ENCODE data around the gene NBEA. TPM values are rescaled to one million over a fixed set of nuclear protein-coding genes. Genes with fewer than 3 reads are reported as not detected.

The NBEA gene, protein sequence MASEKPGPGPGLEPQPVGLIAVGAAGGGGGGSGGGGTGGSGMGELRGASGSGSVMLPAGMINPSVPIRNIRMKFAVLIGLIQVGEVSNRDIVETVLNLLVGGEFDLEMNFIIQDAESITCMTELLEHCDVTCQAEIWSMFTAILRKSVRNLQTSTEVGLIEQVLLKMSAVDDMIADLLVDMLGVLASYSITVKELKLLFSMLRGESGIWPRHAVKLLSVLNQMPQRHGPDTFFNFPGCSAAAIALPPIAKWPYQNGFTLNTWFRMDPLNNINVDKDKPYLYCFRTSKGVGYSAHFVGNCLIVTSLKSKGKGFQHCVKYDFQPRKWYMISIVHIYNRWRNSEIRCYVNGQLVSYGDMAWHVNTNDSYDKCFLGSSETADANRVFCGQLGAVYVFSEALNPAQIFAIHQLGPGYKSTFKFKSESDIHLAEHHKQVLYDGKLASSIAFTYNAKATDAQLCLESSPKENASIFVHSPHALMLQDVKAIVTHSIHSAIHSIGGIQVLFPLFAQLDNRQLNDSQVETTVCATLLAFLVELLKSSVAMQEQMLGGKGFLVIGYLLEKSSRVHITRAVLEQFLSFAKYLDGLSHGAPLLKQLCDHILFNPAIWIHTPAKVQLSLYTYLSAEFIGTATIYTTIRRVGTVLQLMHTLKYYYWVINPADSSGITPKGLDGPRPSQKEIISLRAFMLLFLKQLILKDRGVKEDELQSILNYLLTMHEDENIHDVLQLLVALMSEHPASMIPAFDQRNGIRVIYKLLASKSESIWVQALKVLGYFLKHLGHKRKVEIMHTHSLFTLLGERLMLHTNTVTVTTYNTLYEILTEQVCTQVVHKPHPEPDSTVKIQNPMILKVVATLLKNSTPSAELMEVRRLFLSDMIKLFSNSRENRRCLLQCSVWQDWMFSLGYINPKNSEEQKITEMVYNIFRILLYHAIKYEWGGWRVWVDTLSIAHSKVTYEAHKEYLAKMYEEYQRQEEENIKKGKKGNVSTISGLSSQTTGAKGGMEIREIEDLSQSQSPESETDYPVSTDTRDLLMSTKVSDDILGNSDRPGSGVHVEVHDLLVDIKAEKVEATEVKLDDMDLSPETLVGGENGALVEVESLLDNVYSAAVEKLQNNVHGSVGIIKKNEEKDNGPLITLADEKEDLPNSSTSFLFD (N-terminal part only)
- total RNA-seq (2022; extraction: Qiagen RNA extraction): 1.3 to 2.7 TPM (median 1.9 TPM) in 5 replicates

GRCh38 chr13:34941835-34942731 is at the start of gene NBEA:
NBEA (plus strand) TSS chr13:34942270; CDS start chr13:34942821, 551 bp downstream.

DNA sequence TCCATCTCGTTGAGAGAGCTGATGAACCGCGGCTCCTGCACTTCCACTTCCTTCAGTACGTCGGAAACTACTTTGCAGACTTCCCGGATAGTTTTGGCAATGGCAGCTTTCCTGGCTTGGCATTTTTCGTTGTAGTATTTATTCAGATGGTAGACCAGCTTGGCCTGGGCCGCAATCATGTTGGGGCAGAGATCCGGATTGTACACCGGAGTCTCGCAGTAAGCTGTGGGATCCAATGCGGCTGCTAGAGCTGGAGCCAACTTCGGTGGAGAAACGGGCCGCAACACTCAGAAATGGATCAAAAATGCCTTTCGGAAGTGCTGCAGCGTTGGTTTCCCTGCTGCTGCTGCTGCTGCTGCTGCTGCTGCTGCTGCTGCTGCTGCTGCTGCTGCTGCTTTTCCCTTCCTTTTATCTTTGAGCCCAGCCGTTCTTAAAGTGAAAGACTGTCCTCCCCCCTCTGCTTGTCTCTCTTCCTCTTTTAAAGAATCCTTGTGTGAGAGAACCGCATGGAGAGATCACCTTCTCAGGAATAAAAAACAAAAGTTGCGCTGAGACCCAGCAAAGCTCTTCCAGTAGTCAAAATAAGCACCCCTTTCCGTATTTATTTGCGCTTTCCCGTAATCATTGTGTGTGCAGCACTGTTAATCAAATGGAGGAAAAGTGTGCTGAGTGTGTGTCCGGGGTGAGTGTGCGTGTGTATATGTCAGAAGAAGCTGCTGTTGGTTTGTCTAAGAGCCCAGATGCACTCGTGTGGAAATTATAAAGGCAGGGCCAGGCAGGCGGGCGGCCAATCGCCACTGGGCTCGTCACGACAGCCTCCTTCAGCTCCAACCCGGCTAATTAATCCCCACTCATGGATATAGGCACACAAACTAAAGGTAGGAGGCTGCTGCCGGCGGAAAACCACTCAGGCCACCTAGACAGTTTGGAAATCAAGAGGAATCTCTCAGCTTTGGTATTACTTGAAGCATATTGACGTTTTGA is 534.2 kb downstream of the NBEA start, which contains the start of gene MAB21L1:
Gene MAB21L1, minus strand, starts transcription at position 730 of the 984 bp plus-strand sequence. Its CDS starts 551 bp downstream, at position 179.

